UCSD-AML1 (cell line): ENCODE data around the gene CACNA1D.
"Not testable (repeated sequence)": the region's sequence is repeated elsewhere in the genome, so short reads cannot be mapped to it uniquely, and the experiment has no call there.

Experiments
- DNase-seq: peaks from one replicate; lab custom pipeline; 2025; ENCODE audit not compliant: unreplicated experiment; lab: John Stamatoyannopoulos, UW

Gene CACNA1D

DNA sequence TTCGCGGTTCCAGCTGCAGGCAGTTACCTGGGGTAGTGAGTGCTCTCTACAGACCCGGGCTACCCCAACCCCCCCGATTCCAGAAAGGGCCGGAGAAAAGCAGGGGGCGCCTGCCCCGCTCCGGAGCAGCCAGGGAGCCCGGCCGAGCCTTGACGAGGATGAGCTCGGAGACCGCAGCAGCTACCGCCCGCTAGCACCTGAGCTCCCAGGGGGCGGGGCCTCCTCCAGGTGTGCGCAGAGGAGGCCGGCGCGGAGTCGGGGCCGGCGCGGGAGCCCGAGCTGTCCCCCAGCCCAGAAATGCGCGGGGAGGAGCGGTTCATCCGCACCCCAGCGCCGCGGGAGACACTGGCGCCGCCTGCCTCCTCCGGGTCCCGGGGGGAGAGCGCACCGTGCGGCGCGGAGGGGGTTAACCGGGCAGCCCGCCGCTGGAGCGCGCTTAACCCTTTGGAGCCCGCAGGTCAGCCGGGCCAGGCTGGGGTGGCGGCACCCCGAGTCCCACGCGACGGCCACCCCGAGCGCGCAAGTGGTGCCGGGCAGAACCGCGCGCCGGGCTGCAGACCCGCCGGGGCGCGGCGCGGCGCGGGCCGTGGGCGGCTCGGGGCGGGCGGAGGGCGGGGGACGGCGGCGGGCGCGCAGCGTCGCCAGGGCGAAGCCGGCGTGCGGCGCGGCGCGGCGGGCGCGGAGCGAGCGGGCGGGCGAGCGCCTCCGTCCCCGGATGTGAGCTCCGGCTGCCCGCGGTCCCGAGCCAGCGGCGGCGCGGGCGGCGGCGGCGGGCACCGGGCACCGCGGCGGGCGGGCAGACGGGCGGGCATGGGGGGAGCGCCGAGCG lies at the start of gene CACNA1D:
Gene CACNA1D (plus strand): TSS at position 649 of the 829 bp plus-strand sequence. CDS start 556 bp downstream, outside the sequence.
- DNase-seq = no peak

DNA sequence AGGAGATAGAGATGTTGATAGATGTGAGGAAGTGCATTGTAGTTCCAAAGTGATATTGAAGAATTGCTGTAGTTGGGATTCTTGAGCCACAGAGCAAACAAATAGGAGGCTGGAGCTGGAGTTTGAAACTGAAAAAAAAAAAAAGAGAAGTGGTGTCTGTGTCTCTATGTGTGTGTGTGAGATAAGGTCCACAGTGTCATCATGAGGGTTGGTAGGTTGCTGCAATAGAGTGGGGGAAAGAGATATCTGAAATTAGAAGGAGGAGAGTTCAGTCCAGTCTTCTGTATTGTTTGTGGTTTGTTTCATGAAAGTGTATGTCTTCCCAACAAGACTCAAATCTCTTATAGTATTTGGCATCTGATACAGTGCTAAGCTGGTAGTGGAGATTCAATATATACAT lies 37.3 kb upstream of the CACNA1D start:
- no peak for DNase-seq

DNA sequence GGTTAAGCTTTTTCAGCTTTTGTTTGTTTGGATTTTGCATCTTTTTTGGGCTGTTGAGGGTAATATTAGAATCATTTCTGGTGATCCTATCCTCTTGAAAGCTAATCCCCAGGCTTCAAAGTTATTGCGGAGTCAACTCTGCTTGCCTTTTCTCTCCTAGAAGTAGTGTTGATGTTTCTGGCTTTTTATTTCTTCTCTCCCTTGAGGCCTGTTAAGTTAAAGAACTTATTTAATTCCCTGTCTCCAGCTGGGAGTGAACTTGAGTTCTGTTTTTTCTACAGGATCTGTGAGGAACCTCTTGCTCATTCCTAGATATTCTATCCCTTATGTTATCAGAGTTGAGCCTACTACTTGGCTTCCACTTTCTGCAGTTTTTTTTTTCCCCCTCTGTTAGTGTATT lies 34.1 kb upstream of the CACNA1D start:
- DNase-seq = no peak

DNA sequence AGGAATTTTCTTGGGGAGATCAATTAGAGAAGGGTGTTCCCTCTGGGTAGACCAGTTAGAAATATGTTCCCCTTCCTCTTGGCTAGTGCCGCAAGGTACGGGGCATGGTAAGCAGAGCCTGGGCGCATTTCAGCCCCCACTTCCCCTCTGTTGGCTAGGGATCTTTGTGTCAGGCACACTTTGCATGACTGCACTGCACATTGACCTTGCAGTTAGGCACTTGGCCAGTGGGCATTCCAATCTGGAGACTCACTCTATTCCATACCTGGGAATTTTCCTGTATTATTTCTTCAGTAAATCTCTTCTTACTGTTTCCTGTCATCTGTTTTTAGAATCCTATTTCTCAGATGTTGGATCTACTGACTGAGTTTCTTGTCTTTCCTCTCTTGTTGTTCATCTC lies 30.0 kb upstream of the CACNA1D start:
- no peak for DNase-seq

DNA sequence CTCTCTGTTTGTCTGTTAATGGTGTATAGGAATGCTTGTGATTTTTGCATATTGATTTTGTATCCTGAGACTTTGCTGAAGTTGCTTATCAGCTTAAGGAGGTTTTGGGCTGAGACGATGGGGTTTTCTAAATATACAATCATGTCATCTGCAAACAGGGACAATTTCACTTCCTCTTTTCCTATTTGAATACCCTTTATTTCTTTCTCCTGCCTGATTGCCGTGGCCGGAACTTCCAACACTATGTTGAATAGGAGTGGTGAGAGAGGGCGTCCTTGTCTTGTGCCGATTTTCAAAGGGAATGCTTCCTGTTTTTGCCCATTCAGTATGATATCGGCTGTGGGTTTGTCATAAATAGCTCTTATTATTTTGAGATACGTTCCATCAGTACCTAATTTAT lies 24.7 kb upstream of the CACNA1D start:
- not testable (repeated sequence) for DNase-seq

DNA sequence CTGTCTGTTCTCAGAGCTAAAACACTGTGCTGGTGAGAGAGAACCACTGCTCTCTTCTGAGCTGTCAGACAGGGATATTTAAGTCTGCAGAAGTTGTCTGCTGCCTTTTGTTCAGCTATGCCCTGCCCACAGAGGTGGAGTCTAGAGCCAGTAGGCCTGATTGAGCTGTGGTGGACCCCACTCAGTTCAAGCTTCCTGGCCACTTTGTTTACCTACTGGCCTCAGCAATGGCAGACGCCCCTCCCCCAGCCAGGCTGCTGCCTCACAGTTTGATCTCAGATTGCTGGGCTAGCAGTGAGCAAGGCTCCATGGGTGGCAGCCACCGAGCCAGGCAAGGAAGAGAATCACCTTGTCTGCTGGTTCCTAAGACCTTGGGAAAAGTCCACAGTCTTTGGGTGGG lies 21.0 kb upstream of the CACNA1D start:
- DNase-seq = no peak

DNA sequence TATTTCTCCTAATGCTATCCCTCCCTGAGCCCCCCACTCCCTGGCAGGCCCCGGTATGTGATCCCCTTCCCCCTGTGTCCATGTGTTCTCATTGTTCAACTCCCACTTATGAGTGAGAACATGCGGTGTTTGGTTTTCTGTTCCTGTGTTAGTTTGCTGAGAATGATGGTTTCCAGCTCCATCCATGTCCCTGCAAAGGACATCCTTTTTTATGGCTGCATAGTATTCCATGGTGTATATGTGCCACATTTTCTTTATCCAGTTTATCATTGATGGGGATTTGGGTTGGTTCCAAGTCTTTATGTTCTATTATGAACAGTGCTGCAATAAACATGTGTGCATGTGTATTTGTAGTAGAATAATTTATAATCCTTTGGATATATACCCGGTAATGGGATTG lies 18.0 kb upstream of the CACNA1D start:
- not testable (repeated sequence) for DNase-seq

DNA sequence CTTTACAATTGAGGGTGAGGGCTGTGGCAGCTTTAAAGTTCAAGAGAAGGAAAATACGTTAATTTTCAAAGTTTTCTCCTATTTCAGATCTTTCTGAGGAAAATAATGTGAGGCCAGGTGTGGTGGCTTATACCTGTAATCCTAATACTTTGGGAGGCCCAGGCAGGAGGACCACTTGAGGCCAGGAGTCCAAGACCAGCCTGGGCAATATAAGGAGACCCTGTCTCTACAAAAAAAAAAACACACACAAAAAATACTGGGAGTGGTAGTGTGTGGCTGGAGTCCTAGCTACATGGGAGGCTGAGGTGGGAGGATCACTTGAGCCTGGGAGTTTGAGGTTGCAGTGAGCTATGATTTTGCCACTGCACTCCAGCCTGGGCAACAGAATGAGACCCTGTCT lies 16.7 kb upstream of the CACNA1D start:
- DNase-seq = not testable (repeated sequence)

DNA sequence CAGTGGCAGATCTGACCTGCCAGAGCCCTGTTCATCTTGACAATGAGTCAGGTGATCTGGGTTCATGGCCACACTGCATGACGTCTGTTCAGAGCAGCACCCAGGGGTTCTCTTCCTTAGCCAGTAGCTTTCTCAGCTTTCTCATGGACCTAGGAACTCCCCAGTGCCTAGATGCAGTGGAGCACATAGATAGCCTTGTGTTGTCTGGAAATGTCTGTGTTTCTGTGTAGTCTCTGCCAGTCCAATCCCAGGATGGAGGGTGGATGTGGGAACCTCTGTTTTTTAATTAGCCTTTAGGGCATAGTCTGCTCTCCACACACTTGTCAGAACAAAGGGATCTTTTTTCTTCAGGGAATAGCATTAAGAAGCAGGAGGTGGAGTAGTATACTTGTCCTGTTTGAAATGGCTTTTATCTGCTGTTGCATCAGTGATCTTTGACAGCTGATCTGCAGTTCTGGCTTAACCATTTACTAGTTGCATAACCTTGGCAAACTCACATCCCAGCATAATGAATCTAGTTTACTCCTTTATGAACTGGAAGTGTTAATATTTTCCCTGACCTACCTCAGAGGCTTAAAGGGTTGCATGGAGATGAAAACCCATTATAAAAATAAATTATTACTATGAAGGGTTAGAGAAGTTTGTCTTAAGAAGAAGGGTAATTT lies 16.1 kb upstream of the CACNA1D start:
- DNase-seq = no peak

DNA sequence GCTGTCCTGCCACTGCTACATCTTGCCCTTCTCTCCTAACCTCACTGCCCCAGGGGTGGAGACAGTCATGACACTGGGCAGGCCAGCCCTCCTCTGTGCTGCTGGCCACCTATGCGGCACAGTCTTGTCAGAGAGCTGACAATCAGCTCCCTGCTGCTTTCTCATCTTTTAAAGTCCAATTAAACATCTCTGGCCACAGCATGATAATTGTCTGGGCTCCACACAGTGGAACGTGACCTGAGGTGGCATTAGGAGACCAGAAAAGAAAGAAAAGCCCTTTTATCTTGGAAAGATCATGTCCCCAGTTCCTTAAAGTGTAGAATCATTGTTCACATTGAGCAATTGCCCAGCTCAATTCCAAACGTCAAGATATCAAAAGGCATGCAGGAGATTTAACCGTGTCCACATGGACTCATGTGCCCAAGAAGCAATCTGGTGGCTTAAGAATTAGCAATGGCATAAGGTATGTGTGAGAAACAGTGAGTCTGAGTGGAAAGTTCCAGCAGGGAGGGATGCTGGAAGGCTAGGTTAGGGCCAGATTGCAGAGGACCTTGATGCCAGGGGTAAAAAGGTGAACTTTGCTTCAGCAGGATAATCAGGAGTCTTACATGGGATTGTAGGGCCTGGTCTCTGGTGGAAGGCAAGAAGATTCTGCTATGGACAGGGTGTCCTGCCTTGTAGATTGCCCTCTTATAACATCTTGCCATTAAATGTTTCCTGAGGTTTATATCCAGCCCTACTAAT lies 15.3 kb upstream of the CACNA1D start:
- DNase-seq = no peak

DNA sequence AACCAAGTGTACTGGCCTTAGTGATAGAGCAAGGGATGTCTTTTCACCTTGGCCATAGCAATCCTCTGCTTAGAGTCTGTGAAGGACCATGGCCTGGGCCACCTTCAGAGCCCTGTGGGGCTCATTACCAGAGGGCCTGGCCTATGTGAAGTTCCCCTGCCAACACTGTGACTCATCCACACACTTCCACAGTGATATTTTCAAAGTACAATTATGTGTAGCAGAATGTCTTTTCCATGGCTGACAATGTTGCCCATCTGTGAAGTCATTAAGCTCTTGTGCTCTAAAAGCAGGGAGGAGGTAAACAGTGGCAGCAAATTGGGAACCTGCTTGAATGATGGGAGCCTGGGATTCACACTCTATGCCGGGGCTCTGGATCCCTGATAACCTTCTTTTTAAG lies 12.2 kb upstream of the CACNA1D start:
- no peak for DNase-seq

DNA sequence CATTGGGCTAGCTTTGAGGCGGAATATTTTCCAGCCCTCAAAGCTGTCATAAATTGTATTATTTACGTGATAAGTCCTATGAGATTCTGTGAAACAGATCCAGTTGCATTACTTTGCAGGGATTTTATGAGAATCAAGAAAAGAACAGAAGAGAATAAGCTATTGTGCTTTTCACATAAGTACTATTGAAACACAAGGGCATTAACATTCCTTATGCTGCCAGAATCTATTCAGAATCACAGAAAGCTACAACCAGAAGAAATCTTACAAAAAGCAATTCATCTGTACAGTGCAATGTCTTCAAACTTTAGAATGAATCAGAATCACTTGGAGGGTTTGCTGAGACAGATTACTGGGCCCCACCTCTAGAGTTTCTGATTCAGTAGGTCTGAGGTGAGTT lies 10.6 kb upstream of the CACNA1D start:
- no peak for DNase-seq

DNA sequence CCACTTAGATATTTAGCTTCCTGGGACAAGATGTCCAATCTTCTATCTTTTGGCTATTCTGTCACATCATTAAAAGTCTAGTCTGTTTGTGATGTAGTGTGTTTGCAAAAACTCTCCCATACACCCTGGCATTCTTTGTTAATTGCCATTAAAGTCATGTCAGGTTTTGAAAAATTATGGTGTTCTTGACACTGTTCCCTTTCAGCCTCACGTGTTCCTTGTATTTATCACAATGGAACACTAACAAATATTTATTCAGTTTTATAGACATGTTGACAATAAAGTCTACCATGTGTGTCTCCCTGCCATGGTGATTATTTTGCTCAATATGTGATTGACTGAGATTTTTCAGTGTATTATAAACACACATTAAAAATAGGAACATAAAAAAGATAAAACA lies 9.4 kb upstream of the CACNA1D start:
- DNase-seq = no peak

DNA sequence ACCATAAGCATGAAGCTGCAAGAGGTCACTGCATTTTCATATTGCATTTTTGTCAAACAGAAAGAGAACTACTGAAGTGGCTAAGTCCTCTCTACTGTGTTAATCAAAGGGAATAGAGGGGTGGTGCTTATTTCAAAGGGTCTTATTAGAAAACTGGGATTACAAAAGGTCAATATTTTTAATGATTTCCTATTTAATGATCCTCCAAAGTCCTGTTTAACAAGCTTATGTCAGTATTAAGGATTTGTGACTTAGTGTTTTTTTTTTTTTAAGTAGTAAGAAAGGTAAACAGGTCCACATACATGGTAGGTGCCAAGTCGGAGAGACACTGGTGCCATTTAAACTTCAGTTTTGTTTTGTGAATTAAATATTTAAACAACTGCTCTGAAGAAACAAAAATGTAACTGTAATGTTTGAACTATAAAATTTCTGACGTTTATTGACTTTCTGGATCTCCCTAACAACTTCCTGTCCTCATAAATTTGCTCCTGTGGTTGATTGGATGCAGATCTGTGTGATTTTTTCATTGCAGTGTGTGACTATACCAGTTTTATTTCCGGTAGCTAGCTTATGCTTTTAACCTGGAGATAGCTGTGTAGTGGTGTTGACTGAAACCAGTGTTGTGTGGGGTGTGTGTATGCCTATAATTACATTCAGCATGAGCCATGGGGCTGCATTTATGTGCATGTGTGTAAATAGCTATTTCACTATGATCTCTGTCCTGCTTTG lies 8.6 kb upstream of the CACNA1D start:
- no peak for DNase-seq

DNA sequence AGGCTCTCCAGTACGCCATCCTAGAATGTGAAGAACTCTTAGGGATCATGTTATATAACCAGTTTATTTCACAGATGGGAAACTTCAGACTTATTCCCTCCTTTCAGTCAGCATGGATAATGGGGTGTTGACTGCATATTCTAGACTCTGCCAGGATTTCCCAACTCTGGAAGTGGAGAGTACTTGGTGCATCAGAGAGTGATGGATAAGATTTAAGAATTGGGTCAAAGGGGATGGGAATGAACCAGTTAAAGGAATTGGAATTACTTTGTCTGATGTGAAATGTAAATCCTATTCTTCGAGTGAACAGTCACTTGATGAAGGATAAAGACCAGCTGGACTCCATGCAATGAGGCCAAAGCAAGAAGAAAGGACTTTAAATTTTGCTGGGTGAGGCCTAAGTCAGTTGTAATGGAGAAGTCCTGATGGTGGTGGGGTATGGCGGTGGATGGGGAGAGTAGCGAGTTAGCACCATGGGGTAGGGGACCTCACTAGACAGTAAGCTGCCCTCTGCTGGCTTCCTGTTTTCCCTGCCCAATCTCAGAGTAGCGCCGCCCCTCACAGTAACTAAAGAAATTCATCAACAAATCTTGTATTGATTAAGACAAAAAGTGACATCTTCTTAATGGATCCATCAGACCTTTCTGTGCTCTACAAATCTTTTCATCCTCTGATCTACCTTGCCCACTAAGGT lies 7.3 kb upstream of the CACNA1D start:
- DNase-seq = no peak

DNA sequence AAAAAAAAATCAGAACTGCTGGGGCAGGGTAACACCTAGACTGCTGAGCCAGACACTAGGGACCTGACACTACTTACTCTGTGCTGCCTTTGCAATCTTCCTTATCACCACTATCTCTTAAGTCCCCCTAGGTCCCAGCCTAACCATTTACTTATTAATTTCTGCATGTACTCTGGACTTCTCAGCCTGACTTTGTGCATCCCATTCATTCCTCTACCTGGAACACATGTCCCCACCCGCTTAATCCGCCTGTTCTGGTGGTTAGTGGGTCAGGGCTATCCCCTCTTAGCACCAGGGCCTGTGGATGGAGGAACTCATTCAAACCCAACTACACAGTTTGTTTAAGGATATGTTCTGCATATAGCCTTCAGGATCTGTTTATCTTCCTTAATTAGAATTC lies 5.0 kb upstream of the CACNA1D start:
- DNase-seq = no peak

DNA sequence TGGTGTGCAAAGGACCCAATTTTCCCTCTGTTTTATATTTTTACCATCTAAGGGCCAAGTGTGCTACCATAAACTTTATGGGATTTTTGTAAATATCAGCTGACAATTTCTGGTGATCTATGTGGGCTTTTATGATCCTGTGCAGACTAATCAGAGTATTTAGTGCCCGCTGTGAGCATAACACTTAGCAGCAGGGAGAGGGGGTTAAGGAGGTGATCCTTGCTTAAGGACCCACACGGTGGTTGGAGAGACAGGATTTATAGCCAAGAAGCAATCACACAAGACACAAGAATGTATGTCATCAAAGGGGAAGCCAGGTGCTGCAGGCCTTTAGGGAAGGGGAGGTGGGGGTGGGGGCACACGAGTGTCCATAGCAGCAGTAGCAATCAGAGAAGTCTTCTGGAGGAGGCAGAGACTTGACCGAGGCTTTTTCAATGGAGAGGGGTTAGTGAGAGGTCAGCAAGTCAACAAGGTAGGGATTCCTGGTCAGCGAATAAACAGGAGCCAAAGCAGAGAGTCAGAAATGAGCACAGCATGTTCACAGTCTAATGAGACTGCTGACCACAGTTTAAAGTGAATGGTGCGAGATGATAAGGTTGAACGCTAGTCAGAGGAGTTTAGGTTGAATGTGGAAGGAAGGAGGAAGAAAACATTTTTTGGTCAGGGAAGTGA lies 4.5 kb upstream of the CACNA1D start:
- DNase-seq = no peak

DNA sequence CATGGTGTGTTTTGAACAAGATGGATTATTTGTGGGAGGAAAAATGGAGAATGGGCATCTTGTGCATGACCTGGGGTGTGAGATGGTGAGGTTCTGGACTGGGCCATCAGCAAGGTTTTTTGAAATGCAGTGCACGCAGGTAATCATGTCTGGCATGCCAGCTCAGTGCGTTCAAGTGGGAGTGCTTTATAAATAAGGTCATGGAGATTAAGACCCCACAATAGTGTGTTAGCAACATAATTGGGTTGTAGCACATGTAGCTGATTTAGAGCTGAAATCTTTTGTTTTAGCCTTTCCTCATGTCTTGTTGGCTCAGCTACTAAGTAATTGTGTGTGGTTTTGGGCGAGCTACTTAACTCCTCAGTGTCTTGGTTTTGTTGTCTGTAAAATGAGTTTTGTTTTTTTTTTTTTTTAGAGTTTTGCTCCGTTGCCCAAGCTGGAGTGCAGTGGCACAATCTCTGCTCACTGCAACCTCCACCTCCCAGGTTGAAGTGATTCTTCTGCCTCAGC lies 3.9 kb upstream of the CACNA1D start:
- no peak for DNase-seq

DNA sequence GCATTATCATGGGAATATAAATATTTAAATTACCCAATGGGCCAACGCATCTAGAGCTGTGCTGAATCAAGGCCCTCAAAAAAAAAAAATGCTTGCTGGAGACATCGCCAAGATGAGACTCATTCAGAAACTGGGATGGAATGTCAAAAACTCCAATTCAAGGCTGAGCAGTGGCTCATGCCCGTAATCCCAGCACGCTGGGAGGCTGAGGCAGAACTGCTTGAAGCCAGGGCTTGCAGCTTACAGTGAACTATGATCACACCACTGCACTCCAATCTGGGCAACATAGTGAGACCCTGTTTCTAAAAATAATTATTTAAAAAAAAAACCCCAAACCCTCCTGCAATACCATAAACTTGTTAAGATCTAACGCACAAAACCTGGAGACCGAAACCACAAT lies 3.1 kb upstream of the CACNA1D start:
- DNase-seq = no peak

DNA sequence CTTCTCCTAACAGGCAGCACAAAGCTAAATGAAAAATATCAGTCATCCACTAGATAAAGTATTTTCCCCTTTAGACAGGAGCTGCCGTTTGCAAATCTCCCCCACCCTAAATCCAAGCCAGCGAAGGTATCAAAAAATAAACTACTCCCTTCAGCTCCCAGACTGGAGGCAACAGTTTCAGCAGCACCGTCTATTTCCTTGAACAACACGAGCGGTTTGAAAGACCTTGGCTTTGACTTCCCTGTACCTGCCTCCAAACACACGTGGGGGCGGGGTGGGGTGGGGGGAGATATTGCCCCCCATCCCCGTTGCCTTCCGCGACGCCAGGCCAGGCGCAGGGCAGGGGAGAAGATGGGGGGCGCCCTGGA lies 832 bp upstream of the CACNA1D start:
- no peak for DNase-seq
